ENCODE results near the gene BIN1. TPM values are rescaled to one million over a fixed set of nuclear protein-coding genes. Genes with fewer than 3 reads are reported as not detected.

The BIN1 gene
- total and polyA plus RNA-seq, 2 of the 4 experiments (the other 2 are of a cell fraction) = 18.1 to 25.7 TPM

GRCh38 chr2:127108090-127108523 is 1.2 kb upstream of the BIN1 start:
- POLR2A ChIA-PET (ENCODE audit: unreplicated experiment) = no interaction called here
- no peak overlapping the region for H3K4me3 ChIP-seq (ENCODE audit: insufficient read depth, low read depth, low read length)
- H3K9me3 ChIP-seq (ENCODE audit: control insufficient read depth, insufficient read depth, low read length) = no peaks in the 10 kb centered on the region
- no peak overlapping the region for H4K91ac ChIP-seq (ENCODE audit: insufficient read depth, low read depth, low read length)
- dilution Hi-C loops (cut with HindIII; ENCODE audit: low sequenced_read_pairs, unreplicated experiment) = no loop called here
- H2BK120ac ChIP-seq (ENCODE audit: low read depth, low read length) = no peak overlapping the region
- H3K4ac ChIP-seq (ENCODE audit: low read depth, low read length) = no peak overlapping the region
- 0 out of 2 replicates have a peak overlapping the region, but pooled peaks have one; percentile 28 for H2AK5ac ChIP-seq (ENCODE audit: low read depth, low read length)
- H2AK9ac ChIP-seq (replicated peaks; ENCODE audit: low read depth, low read length, poor library complexity) = peak overlapping the region; percentile 15
- no peaks in the 10 kb centered on the region for H3K36me3 ChIP-seq (ENCODE audit: control insufficient read depth, insufficient read depth, low read length)
- H4K20me1 ChIP-seq (ENCODE audit: insufficient read depth, low read length) = peaks cover 14% of the 10 kb centered on the region
- BruUV-seq (replicated peaks) = no TSS peak
- H2BK15ac ChIP-seq (ENCODE audit: low read depth, low read length) = no peak overlapping the region
- 0 out of 2 replicates have a peak overlapping the region, but pooled peaks have one; percentile 66 for H2BK20ac ChIP-seq (ENCODE audit: low read depth, low read length)
- intact Hi-C loops (cut with micrococcal nuclease) = loop anchor here (5.0 kb wide), 2 partner anchors 164 to 451 kb away; partner anchors contain the start of gene GYPC
- no peak overlapping the region for H3K18ac ChIP-seq (ENCODE audit: low read depth, low read length)
- CTCF ChIA-PET = interaction anchor here (1.8 kb wide), 1 partner anchor 40 kb away, joined by 7 read pairs; no protein-coding TSS in a partner anchor
- H3K4me1 ChIP-seq (ENCODE audit: control insufficient read depth, insufficient read depth, low read length) = peaks cover 13% of the 10 kb centered on the region
- DNase-seq (no peak), ATAC-seq (ENCODE audit: low read depth) (no peak)
- no peak overlapping the region for H3K27ac ChIP-seq (ENCODE audit: insufficient read depth, low read length)
- no peak overlapping the region for H3K4me2 ChIP-seq (ENCODE audit: low read depth, low read length)
- in situ Hi-C loops (cut with MboI; ENCODE audit: low sequenced_read_pairs) = no loop called here
- no peak overlapping the region for H3K56ac ChIP-seq (ENCODE audit: extremely low read depth, insufficient read depth, low read length)
- TF ChIP-seq POLR2A (IDR thresholded peaks at IDR 0.05; ENCODE audit: low read depth, low read length) = no peak
- no peak for TF ChIP-seq RAD21 (IDR thresholded peaks at IDR 0.05; ENCODE audit: low read length)
- TF ChIP-seq MAZ (IDR thresholded peaks at IDR 0.05; ENCODE audit: borderline replicate concordance, low read depth, low read length) = no peak
- TF ChIP-seq USF2 (IDR thresholded peaks at IDR 0.05; ENCODE audit: low read depth, low read length) = no peak
- TF ChIP-seq RCOR1 (IDR thresholded peaks at IDR 0.05; ENCODE audit: insufficient replicate concordance, low read length) = no peak
- no peak for TF ChIP-seq RFX5 (IDR thresholded peaks at IDR 0.05; ENCODE audit: low read depth, low read length)
- TF ChIP-seq CTCF (conservative IDR thresholded peaks at IDR 0.05; ENCODE audit: low read depth, low read length) = no peak
- TF ChIP-seq CHD1 (IDR thresholded peaks at IDR 0.05; ENCODE audit: low read depth, low read length) = no peak
- H3K23ac ChIP-seq (ENCODE audit: low read depth, low read length) = no peak overlapping the region
- H2BK5ac ChIP-seq (ENCODE audit: low read depth, low read length, poor library complexity, severe bottlenecking) = no peak overlapping the region
- H3K9ac ChIP-seq (ENCODE audit: low read depth, low read length) = no peak overlapping the region
- H4K5ac ChIP-seq (ENCODE audit: low read depth, low read length) = no peak overlapping the region
- peaks cover 12% of the 10 kb centered on the region for H3K27me3 ChIP-seq (ENCODE audit: control insufficient read depth, insufficient read depth, low read length)
- H3K9me1 ChIP-seq (ENCODE audit: insufficient read depth, low read length) = peaks cover 13% of the 10 kb centered on the region
- H2AFZ ChIP-seq (replicated peaks; ENCODE audit: low read length, poor library complexity) = peak overlapping the region; percentile 43
- no peak overlapping the region for H4K8ac ChIP-seq (ENCODE audit: low read depth in 2 of 2, low read length in 2 of 2)
- H3K14ac ChIP-seq (replicated peaks; ENCODE audit: low read depth, low read length) = no peak overlapping the region
- peaks cover 0 to 31% of the 10 kb centered on the region in 2 experiments; a peak in 2 of 4 replicates for H3K79me1 ChIP-seq (ENCODE audit: low read depth in 1 of 2, low read length in 2 of 2)
- 86% methylated on average over 6 of the region's 11 CpGs; no CpG with 5 or more reads in 1 of the 2 experiments for WGBS, 2 experiments (ENCODE audit: extremely low coverage in 2 of 2, insufficient read length in 1 of 2)

Data from IMR-90 (cell line).